SK-N-SH (cell line): ENCODE data around the gene PTPN2. TPM values are rescaled to one million over a fixed set of nuclear protein-coding genes. Genes with fewer than 3 reads are reported as not detected.

Source experiments
- CTCF ChIA-PET: fragments of 300-600, 350-600 bp; formaldehyde crosslinking; extraction: SDS; loops from one replicate; lab custom pipeline; 2021; lab: Yijun Ruan, JAX
- POLR2A ChIA-PET: fragments of 350-600 bp; sonication (Branson Sonifier 250); formaldehyde crosslinking; extraction: SDS; loops from one replicate; lab custom pipeline; 2020; ENCODE audit warnings: antibody characterized with exemption, inconsistent platforms; lab: Yijun Ruan, JAX
- DNase-seq: peaks from one replicate; pipeline ENCODE4 v3.0.0; 2012
- H2AFZ ChIP-seq: fragments of 200-600 bp; sonication (generic); 2 replicates; pipeline ENCODE4 v1.8.1; 2016; ENCODE audit warnings: antibody characterized with exemption, mild to moderate bottlenecking, low read depth
- H3F3A ChIP-seq: fragments of 200-600 bp; sonication (generic); replicated peaks from 2 replicates; pipeline ENCODE3; 2016; ENCODE audit warnings: antibody characterized with exemption, mild to moderate bottlenecking; ENCODE audit not compliant: insufficient read depth
- H3K27ac ChIP-seq, 2 experiments: fragments of 200-500 bp in 1 of 2; fragments of 200-600 bp in 1 of 2; sonication (Bioruptor generic) in 1 of 2; sonication (generic), shearing (Covaris generic) in 1 of 2; 2 replicates each; pipeline versions ENCODE4 v1.5.1 to v1.6.1; 2014 to 2016; ENCODE audit warnings: low read depth in 2 of 2, inconsistent platforms in 1 of 2, low read length in 1 of 2, mild to moderate bottlenecking in 1 of 2, mixed read lengths in 1 of 2
- H3K27me3 ChIP-seq: fragments of 200-600 bp; sonication (generic), shearing (Covaris generic); 2 replicates; pipeline ENCODE4 v1.6.1; 2016; ENCODE audit warnings: mixed run types; ENCODE audit not compliant: insufficient read depth
- H3K36me3 ChIP-seq, 2 experiments: fragments of 200-500 bp in 1 of 2; fragments of 200-600 bp in 1 of 2; sonication (Bioruptor generic) in 1 of 2; sonication (generic) in 1 of 2; replicated peaks in 1 of 2; 2 replicates each; pipeline versions ENCODE3 to v1.5.1; 2014 to 2016; ENCODE audit warnings: low read length in 1 of 2, mild to moderate bottlenecking in 1 of 2; ENCODE audit not compliant: insufficient read depth in 2 of 2, control insufficient read depth in 1 of 2
- H3K4me1 ChIP-seq, 2 experiments: fragments of 200-500 bp in 1 of 2; fragments of 200-600 bp in 1 of 2; sonication (Bioruptor generic) in 1 of 2; sonication (generic), shearing (Covaris generic) in 1 of 2; 2 replicates each; pipeline versions ENCODE4 v1.5.1 to v1.6.1; 2014 to 2016; ENCODE audit warnings: low read depth in 1 of 2, low read length in 1 of 2, mixed run types in 1 of 2; ENCODE audit not compliant: insufficient read depth in 2 of 2, control insufficient read depth in 1 of 2
- H3K4me2 ChIP-seq: fragments of 200-600 bp; sonication (generic), shearing (Covaris generic); 2 replicates; pipeline ENCODE4 v1.6.1; 2017; ENCODE audit warnings: mixed run types
- H3K4me3 ChIP-seq, 2 experiments: fragments of 200-500 bp in 1 of 2; fragments of 200-600 bp in 1 of 2; sonication (Bioruptor generic) in 1 of 2; sonication (generic), shearing (Covaris generic) in 1 of 2; 2 replicates each; pipeline versions ENCODE4 v1.5.1 to v1.8.1; 2014 to 2016; ENCODE audit warnings: low read depth in 2 of 2, inconsistent platforms in 1 of 2, low read length in 1 of 2, mild to moderate bottlenecking in 1 of 2, mixed read lengths in 1 of 2, moderate library complexity in 1 of 2
- H3K79me2 ChIP-seq: fragments of 200-600 bp; sonication (generic); 2 replicates; pipeline ENCODE4 v1.8.1; 2017; ENCODE audit warnings: mild to moderate bottlenecking; ENCODE audit not compliant: insufficient read depth
- H3K9ac ChIP-seq: fragments of 200-600 bp; sonication (generic); 2 replicates; pipeline ENCODE4 v1.6.1; 2017; ENCODE audit warnings: mixed run types
- H3K9me2 ChIP-seq: fragments of 200-600 bp; sonication (generic); 2 replicates; pipeline ENCODE4 v1.6.1; 2017; ENCODE audit warnings: mixed run types
- H3K9me3 ChIP-seq: fragments of 200-600 bp; sonication (generic); 2 replicates; pipeline ENCODE4 v1.6.1; 2017; ENCODE audit warnings: mixed run types, mild to moderate bottlenecking, moderate library complexity
- H4K20me1 ChIP-seq: fragments of 200-600 bp; sonication (generic); 2 replicates; pipeline ENCODE4 v1.6.1; 2017; ENCODE audit warnings: mild to moderate bottlenecking, mixed run types; ENCODE audit not compliant: insufficient read depth
- CHD2 ChIP-seq: fragments of 150-350 bp; IDR thresholded peaks from 2 replicates; pipeline ENCODE4 v1.6.1; 2018; ENCODE audit warnings: low read length; ENCODE audit not compliant: partially characterized antibody
- CTCF ChIP-seq: fragments of 200-600 bp; sonication (generic); IDR thresholded peaks from 2 replicates; pipeline ENCODE4 v1.6.1; 2017; ENCODE audit warnings: antibody characterized with exemption, mild to moderate bottlenecking, moderate library complexity
- FOSL2 ChIP-seq: IDR thresholded peaks from 2 replicates; pipeline ENCODE4 v1.4.0; 2012; ENCODE audit warnings: low read depth, mild to moderate bottlenecking, moderate library complexity, borderline replicate concordance
- IRF3 ChIP-seq: fragments of 150-350 bp; IDR thresholded peaks from 2 replicates; pipeline ENCODE4 v1.6.1; 2016; ENCODE audit warnings: mild to moderate bottlenecking, low read depth, low read length
- MXI1 ChIP-seq: IDR thresholded peaks from 2 replicates; pipeline ENCODE4 v1.6.1; 2012; ENCODE audit warnings: mild to moderate bottlenecking, low read depth, low read length, improper control_type of control experiment
- NFIC ChIP-seq: IDR thresholded peaks from 2 replicates; pipeline ENCODE4 v1.4.0; 2012; ENCODE audit warnings: borderline replicate concordance
- REST ChIP-seq: IDR thresholded peaks from 2 replicates; pipeline ENCODE4 v1.6.1; 2012; ENCODE audit warnings: mild to moderate bottlenecking, low read depth, low read length, moderate library complexity
- RFX5 ChIP-seq: IDR thresholded peaks from 2 replicates; pipeline ENCODE4 v1.6.1; 2012; ENCODE audit warnings: mild to moderate bottlenecking, improper control_type of control experiment, low read length
- RXRA ChIP-seq: IDR thresholded peaks from 2 replicates; pipeline ENCODE4 v1.4.0; 2012; ENCODE audit warnings: low read depth, mild to moderate bottlenecking, borderline replicate concordance
- SIN3A ChIP-seq: IDR thresholded peaks from 2 replicates; pipeline ENCODE4 v1.6.1; 2012; ENCODE audit warnings: low read depth, mild to moderate bottlenecking, low read length, moderate library complexity, borderline replicate concordance
- WGBS: methylation state at CpG from one replicate; pipeline ENCODE4 v1.1.6; 2017; ENCODE audit warnings: low lambda C conversion rate; 5-methylcytosine and 5-hydroxymethylcytosine counted together
- polyA plus RNA-seq, 3 experiments: library from polyadenylated mRNA; depleted of rRNA; stranded (reverse); fragments of >200 nt; gene quantifications; 2 replicates each; pipeline ENCODE4 v1.2.3, GENCODE V29; 2012

The PTPN2 gene
- polyA plus RNA-seq, 1 of the 3 experiments (the other 2 are of a cell fraction): 11.2 TPM

GRCh38 chr18:12772111-12772510 is 111.9 kb downstream of the PTPN2 start:
- H3K9ac ChIP-seq: no peak overlapping the region
- no peaks in the 10 kb centered on the region for H3K9me2 ChIP-seq
- H4K20me1 ChIP-seq: no peaks in the 10 kb centered on the region
- no peak overlapping the region for H3K4me2 ChIP-seq
- 58% methylated on average over 6 of the region's 6 CpGs for WGBS
- H3K9me3 ChIP-seq: no peaks in the 10 kb centered on the region
- ChIA-PET POLR2A (no interaction called here), CTCF (no interaction called here)
- no peaks in the 10 kb centered on the region for H3K36me3 ChIP-seq
- TF ChIP-seq NFIC (no peak), CHD2 (no peak), CTCF (no peak), SIN3A (no peak), REST (no peak)
- no peaks in the 10 kb centered on the region for H3K27me3 ChIP-seq
- no peaks in the 10 kb centered on the region for H3K4me1 ChIP-seq
- no peak for DNase-seq
- no peak overlapping the region for H3K4me3 ChIP-seq
- no peaks in the 10 kb centered on the region for H3F3A ChIP-seq
- no peak overlapping the region for H3K27ac ChIP-seq
- H3K79me2 ChIP-seq: no peaks in the 10 kb centered on the region
- no peak overlapping the region for H2AFZ ChIP-seq

- no peaks in the 10 kb centered on the region for H4K20me1 ChIP-seq
- H3K9ac ChIP-seq: no peak overlapping the region
- H3K4me1 ChIP-seq: no peaks in the 10 kb centered on the region
- no peak for TF ChIP-seq RXRA
- no peak for TF ChIP-seq MXI1
- TF ChIP-seq RFX5: no peak
- no peak for TF ChIP-seq FOSL2
- no peak for TF ChIP-seq IRF3
- no peak overlapping the region for H3K27ac ChIP-seq
- CTCF ChIA-PET: interaction anchor here (2.7 to 2.9 kb wide), 2 partner anchors 26 to 164 kb away, joined by 9 to 10 read pairs; no protein-coding TSS in a partner anchor
- no peaks in the 10 kb centered on the region for H3F3A ChIP-seq
- no peak overlapping the region for H3K4me3 ChIP-seq
- H3K4me2 ChIP-seq: no peak overlapping the region
- no peaks in the 10 kb centered on the region for H3K27me3 ChIP-seq
- H3K36me3 ChIP-seq: no peaks in the 10 kb centered on the region
- no peak overlapping the region for H2AFZ ChIP-seq
- no peaks in the 10 kb centered on the region for H3K9me2 ChIP-seq
- 84% methylated on average over 15 of the region's 15 CpGs for WGBS
- POLR2A ChIA-PET: no interaction called here
- DNase-seq: no peak
- H3K79me2 ChIP-seq: no peaks in the 10 kb centered on the region
- no peaks in the 10 kb centered on the region for H3K9me3 ChIP-seq
Observed at GRCh38 chr18:12770469-12771219, 113.4 kb downstream of the PTPN2 start.
